Measurements from ENCODE around the gene TNFRSF1A. TPM values are rescaled to one million over a fixed set of nuclear protein-coding genes. Genes with fewer than 3 reads are reported as not detected.

The TNFRSF1A gene
- total RNA-seq, 1 experiment from 2014 or later = 59.9 TPM

- H3K9me3 ChIP-seq (ENCODE audit: control insufficient read depth, low read depth, low read length) = no peaks in the 10 kb centered on the region
- no peaks in the 10 kb centered on the region for H3K79me1 ChIP-seq (ENCODE audit: insufficient read depth, low read depth, low read length, poor library complexity, severe bottlenecking)
- no peak overlapping the region for H2AK5ac ChIP-seq (ENCODE audit: insufficient read length, low read length)
- H2BK120ac ChIP-seq (ENCODE audit: low read depth, low read length, poor library complexity, severe bottlenecking) = no peak overlapping the region
- peak; percentile 34 for DNase-seq
- whole genome bisulfite sequencing (ENCODE audit: extremely low coverage, insufficient read length, low lambda C conversion rate) = no CpG with 5 or more reads among the region's 7 CpGs
- no peak overlapping the region for H4K8ac ChIP-seq (replicated peaks; ENCODE audit: insufficient read length, low read depth, low read length)
- no peak overlapping the region for H3K9ac ChIP-seq (ENCODE audit: extremely low read depth, insufficient read length, low read length)
- H3K23me2 ChIP-seq (ENCODE audit: insufficient read length, low read depth, low read length, poor library complexity, severe bottlenecking) = no peaks in the 10 kb centered on the region
- H2BK20ac ChIP-seq (ENCODE audit: low read depth, low read length, poor library complexity, severe bottlenecking) = no peak overlapping the region
- no peak overlapping the region for H3K18ac ChIP-seq (ENCODE audit: insufficient read length, low read depth, low read length)
- no peak overlapping the region for H2BK12ac ChIP-seq (ENCODE audit: insufficient read length, low read depth, low read length)
- Mint-ChIP-seq H3K36me3 (ENCODE audit: insufficient read depth in 1 of 3, low read depth in 3 of 3) (no peaks in the 10 kb centered on the region), H3K4me1 (peaks cover 33 to 38% of the 10 kb centered on the region in 2 experiments), H3K27ac (no peak overlapping the region; a peak in 2 of 7 replicates), H3K27me3 (ENCODE audit: low read depth) (peaks cover 23% of the 10 kb centered on the region), H3K4me3 (no peak overlapping the region), H3K9me3 (no peaks in the 10 kb centered on the region)
- H4K5ac ChIP-seq (ENCODE audit: insufficient read length, low read depth, low read length) = no peak overlapping the region
- no peaks in the 10 kb centered on the region; the same call in 1 of the 2 replicates for H3K27me3 ChIP-seq (ENCODE audit: insufficient read depth, low read length)
- H4K20me1 ChIP-seq (ENCODE audit: control insufficient read depth, insufficient read depth, insufficient read length) = no peaks in the 10 kb centered on the region
- H3T11ph ChIP-seq (ENCODE audit: low read length) = no peak overlapping the region
- H4K91ac ChIP-seq (ENCODE audit: insufficient read length, low read depth, low read length) = no peak overlapping the region
- no peak overlapping the region for H3K4me2 ChIP-seq (ENCODE audit: insufficient read depth, insufficient read length, low read length)
- H3K23ac ChIP-seq (ENCODE audit: insufficient read length, low read depth, low read length) = no peak overlapping the region
- peaks cover 2% of the 10 kb centered on the region; the same call in 1 of the 2 replicates for H3K4me1 ChIP-seq (ENCODE audit: insufficient read depth, low read length)
- H3K14ac ChIP-seq (ENCODE audit: insufficient read depth, low read length) = no peak overlapping the region
- H3K56ac ChIP-seq (ENCODE audit: insufficient read length, low read depth, low read length) = no peak overlapping the region
- H2AFZ ChIP-seq (ENCODE audit: low read length) = no peak overlapping the region
- no peaks in the 10 kb centered on the region for H3K79me2 ChIP-seq (ENCODE audit: insufficient read depth, low read length)
- TF ChIP-seq CTCF (conservative IDR thresholded peaks at IDR 0.05) = no peak
- no peak overlapping the region for H3K27ac ChIP-seq (ENCODE audit: insufficient read length, low read depth, low read length)
- no peak overlapping the region for H2BK5ac ChIP-seq (ENCODE audit: insufficient read length, low read length)
- H3K4ac ChIP-seq (ENCODE audit: low read depth, low read length) = no peak overlapping the region
- H2BK15ac ChIP-seq (ENCODE audit: low read depth, low read length) = no peak overlapping the region
Measured at GRCh38 chr12:6387541-6387940, 45.7 kb upstream of the TNFRSF1A start.

Data from H9 (cell line).